ENCODE results near the gene NOTCH2.

Gene NOTCH2

DNA sequence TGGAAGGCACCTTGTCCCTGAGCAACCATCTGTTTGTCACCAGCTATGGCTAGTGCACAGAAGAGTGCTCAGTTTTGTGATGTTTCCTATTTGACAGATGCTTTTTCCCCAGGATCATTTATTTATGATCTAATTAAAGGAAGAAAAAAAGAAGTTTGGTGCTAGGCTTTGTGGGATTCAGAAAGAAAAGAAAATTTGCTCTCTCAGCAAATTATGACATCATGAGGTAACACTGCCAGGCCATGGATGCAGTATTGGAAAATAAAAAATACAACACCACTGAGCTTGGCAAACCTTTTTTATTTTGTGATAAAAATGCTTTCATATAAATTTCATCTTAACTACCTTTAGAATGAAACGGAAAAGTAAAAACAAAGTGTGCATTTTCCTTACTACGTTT, 157.7 kb downstream of the NOTCH2 start:
- DNase-seq (ENCODE audit: low spot score) (no peak), FAIRE-seq (no peak)

DNA sequence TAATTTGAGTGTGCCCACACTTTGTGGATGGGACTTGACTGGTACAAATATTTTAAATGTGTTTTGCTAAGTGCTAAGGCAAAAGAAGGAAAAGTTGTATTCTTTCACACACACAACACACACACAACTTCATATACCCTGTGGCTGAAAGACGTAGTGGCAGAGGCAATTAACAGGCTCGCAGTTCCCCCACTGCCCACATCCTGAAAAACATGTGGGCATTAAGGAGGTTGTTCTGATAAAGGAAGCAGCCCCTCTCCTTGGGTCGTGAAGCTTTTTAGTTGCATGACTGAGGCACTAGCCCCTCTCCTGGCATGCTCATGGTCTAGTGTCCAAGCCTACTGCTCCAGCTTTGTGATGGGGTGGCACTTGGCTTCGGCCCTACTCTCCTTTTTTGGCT, 158.8 kb downstream of the NOTCH2 start:
- FAIRE-seq: no peak
- no peak for DNase-seq (ENCODE audit: low spot score)

DNA sequence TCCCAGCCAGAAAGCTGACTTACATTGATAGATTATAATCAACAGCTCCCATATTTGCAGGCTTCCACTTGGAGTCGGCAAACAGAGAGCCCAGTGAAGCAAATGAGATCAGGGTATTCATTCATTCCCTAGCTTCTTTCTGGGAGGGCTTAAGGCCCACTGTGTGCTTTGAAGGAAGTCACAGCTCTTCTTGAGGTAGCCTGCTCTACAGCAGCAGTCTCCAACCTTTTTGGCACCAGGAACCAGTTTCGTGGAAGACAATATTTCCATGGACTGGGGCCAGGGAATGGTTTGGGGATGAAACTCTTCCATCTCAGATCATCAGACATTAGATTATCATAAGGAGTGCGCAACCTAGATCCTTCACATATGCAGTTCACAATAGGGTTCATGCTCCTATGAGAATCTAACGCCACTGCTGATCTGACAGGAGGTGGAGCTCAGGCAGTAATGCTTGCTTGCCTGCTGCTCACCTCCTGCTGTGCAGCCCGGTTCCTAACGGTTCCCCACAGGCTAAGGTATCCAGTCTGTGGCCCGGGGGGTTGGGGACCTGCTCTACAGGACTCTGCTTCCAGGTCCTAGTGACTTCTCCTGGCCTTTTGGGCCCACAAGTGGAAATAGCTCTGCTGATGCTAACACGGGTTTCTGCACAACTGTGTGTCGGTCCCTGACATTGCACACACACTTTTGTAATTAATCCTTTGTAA, 159.4 kb downstream of the NOTCH2 start:
- DNase-seq (ENCODE audit: low spot score) (no peak), FAIRE-seq (no peak)

DNA sequence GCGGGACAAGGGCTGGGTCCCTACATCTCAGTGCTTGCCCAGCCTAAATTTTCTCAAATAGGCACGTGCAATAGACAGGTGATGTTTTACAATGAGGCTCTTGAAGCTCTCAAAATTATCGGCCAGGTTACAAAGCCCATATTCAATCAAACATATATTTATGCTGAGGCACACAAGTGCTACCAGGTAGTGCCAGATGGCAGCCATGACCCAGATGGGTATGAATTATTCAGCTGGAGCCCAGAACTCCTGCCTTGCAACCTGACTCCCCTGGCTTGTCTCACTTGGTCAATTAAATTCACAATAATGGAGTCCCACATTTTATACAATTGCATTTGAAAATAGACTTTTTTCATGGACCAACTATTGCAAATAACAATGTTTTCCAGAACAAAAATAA, 160.8 kb downstream of the NOTCH2 start:
- no peak for DNase-seq (ENCODE audit: low spot score)

DNA sequence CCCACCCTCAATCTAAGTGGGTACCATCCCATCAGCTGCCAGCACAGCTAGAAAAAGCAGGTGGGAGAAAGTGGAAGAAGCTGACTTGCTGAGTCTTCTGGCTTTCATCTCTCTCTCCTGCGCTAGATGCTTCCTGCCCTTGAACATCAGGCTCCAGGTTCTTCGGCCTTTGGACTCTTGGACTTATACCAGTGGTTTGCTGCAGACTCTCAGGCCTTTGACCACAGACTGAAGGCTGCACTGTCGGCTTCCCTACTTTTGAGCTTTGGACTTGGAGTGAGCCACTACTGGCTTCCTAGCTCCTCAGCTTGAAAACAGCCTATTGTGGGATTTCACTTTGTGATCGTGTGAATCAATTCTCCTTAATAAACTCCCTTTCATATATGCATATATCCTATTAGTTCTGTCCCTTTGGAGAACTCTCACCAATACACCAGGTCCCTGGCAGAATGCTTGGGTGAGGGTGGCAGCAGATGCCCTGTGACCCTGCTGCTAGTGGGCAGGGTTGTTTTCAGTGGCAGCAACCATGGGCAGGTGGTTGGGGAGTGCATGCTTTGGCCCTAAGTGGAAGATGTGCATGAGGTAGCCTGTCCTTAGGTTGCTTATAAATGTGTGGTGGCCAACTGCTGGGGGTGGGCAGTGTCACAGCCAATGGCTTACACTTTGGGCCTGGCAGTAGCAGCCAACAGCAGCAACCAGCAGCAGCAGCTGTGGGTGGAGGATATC, 162.4 kb downstream of the NOTCH2 start:
- FAIRE-seq (no peak), DNase-seq (ENCODE audit: low spot score) (no peak)

More for the DNA sequence above, 160.8 kb downstream of the NOTCH2 start:
- FAIRE-seq: no peak

DNA sequence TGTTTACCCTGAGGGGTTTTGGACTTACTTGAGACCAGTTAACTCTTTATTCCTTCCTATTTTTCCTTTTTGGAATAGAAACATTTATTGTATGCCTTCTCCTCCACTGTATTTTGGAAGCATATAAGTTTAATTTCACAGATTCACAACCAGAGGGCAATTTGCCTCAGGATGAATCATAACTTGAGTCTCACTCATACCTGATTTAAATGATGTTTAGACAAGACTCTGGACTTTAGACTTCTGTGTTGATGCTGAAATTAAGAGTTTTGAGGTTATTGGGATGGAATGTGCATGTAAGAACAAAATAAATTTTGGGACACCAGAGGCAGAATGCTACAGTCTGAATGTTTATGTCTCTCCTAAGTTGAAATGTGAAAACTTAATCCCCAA, 166.0 kb downstream of the NOTCH2 start:
- DNase-seq (ENCODE audit: low spot score): no peak
- no peak for FAIRE-seq

DNA sequence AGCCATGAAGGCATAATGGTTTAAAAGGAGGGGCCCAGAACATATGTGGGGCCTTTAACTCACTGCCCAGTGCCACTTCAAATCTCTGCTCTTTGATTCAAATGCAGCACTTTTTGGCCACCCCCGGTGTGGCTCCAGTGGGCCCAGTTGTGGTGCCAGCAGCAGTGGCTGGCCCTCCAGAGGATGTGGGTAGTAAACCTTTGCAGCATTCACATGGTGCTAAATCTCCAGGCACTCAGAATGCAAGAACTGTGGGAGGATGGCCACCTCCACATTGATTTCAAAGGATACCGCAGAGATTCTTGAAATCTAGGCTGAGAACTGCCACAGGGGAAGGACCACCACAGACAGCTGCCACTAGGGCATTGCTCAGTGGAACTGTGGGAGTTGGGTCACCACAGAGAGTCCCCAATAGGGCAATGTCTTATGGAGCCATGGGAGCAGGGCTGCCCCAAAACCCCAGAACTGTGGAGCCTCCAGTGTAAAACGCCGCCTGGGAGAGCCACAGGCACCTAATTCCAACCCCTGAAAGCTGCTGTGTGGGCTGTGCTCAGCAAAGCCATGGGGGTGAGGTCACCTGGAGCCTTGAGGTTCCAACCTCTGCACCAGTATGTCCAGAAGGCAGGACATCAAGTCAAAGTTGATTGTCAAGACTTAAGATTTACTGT, 166.6 kb downstream of the NOTCH2 start:
- FAIRE-seq: no peak
- no peak for DNase-seq (ENCODE audit: low spot score)

DNA sequence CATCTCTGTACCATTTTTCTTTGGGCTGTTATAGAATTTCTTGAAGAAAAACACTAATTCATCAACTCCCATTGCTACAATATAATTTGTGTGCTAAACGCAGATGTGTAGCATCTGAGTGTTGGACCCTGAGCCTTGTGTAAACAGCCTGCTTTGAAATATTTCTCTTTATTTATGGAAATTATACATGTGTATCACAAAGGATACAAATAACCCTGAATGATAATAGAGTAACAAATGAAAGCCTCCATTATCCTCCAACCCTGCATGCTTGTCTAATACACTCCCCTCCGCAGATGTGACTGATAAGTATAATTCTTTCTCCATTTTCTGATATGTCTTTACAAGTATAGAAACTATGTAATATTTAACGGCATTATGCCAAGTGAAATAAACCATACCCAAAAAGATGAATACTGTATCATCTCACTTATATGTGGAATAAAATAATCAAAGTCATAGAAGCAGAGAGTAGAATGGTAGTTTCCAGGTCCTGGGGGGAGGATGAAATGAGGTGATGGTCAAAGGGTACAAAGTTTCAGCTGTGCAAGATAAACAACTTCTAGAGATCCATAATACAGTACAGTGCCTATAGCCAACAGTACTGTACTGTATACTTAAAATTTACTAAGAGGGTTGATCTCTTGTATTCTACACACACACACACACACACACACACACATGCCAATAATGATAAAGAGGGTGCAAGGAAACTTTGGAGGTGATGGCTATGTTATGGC, 170.3 kb downstream of the NOTCH2 start:
- no peak for FAIRE-seq
- no peak for DNase-seq (ENCODE audit: low spot score)

DNA sequence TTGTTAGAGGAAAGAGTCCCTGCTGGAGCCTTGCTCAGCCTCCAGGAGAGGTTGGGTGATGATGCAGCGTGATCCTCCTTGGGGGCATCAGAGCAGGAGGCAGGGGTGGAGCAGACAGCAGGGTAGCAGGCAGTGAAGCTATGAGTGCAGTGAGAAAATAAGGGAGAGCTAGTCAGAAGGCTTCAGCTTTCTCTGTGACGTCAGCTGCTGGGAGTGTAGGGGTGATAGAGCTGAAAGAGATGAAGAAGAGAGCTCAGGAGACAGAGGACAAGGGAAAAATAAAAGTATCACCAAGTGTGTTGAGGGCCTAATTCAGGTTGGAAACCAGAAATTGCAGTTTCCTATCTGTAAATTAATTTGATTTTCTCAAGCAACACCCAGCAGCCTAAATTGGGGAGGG, 170.9 kb downstream of the NOTCH2 start:
- FAIRE-seq (no peak), DNase-seq (ENCODE audit: low spot score) (no peak)

DNA sequence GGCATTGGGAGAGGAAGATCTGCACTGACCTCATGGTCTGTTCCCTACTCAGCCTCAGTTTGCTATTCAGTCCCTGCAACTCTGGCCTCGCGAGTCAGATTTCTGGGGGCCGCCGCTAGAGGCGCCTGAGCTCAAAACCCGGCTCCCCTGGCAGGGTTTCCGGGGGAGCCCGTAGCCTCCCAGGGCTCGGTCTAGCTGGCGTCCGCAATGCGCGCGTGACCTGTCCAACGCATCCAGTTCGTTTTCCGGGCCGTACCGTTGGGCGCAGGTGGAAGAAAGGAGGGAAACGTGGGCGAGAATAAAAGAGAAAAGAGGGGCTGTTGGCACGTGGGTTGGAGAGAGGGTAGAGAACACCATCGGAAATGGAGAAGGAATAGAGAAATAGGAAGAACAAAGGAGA, 173.2 kb downstream of the NOTCH2 start, which contains the start of gene ADAM30:
ADAM30 (minus strand) TSS at position 213 of the 400 bp plus-strand sequence; CDS start at position 34, 179 bp downstream.
- no peak for FAIRE-seq
- DNase-seq (ENCODE audit: low spot score): no peak

DNA sequence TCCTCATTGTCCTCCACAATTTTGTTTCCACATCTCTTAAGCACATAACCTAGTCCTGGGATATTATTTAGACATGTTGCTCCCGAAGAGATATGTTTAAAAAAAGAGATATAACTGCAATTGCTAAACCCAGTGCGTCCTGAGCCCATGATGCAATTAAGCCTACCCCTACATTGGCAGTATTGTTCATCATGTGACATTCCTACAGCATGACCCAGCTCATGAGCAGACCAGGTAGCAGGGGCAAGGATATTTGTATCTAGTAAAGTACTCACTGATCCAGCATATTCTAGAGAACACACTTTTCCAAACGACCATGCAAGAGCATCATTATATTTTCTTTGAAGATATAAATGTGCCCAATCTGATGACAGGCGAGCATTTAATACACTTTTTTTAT, 174.4 kb downstream of the NOTCH2 start:
- FAIRE-seq: no peak
- no peak for DNase-seq (ENCODE audit: low spot score)

DNA sequence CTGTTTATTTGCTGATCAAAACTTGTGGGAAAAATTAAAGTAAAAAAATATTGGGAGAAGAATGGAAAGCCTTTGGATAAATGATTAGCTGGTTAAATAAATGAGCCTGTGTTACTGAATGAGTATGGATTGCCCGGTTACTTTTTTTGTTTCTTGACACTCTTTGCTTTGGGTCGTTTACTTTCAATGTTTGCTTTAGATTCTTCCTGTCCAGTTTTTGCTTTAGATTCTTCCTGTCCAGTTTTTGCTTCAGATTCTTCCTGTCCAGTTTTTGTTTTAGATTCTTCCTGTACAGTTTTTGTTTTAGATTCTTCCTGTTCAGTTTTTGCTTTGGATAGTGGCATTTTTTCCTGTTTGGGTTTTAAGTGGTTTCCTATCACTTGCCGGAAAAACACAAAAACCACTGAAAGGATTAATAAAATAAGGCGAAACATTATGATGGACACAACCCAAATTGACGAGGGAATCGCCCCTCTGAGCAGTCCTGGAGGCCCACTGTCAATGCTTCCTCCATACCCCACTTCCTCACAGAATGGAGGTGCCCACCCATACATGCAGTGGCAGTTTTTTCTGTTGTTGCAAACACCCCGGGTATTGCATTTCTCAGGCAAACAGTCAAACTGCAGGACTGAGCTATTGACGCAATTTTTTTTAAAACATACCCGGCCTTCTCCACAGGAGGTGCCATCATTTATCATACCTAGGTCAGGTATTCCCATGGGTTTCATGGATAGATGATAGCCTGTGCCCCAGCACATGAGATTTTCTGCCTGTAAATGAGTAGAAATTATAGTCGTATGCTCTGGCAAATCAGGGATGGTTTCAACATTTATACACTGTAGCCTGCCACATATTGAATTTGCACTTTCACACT, 175.4 kb downstream of the NOTCH2 start:
- no peak for DNase-seq (ENCODE audit: low spot score)
- FAIRE-seq: no peak

DNA sequence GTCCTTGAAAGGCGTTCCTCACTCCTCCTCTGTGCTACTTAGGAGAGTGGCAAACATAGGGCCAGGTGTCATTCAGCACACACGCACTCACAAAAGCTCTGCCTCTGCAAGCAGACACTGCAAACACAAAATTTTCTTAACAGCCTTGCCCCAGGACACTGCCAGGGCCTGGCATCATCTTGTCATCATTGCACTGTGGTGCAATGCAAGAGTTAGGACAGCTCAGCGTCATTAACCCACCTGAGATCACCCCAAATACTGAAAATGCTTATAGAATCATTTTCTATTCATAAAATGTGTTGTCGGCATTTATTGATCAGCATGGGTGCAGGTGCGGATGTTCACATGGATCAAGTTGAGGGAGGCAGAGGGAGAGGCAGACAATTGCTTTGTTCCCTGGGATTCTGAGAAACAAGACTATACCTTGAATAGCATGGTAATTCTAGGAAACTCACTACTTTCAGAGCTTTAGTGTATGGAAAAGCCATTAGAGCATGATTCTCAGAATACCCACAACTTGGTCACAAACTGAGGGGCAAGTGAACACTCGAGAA, 176.1 kb downstream of the NOTCH2 start:
- FAIRE-seq (no peak), DNase-seq (ENCODE audit: low spot score) (no peak)

DNA sequence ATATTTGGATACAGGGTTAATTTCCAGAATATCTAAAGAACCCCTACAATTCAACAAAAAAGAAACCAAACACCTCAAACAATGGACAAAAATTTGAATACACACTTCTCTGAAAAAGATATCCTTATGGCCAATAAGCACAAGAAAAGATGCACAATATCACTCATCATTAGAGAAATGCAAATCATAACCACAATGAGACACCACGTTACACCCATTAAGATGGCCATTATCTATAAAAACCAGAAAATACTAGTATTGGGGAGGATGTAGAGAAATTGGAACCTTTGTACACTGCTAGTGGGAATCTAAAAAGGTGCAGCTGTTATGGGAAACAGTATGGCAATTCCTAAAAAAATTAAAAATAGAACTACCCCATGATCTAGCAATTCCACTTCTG, 178.1 kb downstream of the NOTCH2 start:
- DNase-seq (ENCODE audit: low spot score): no peak
- no peak for FAIRE-seq

DNA sequence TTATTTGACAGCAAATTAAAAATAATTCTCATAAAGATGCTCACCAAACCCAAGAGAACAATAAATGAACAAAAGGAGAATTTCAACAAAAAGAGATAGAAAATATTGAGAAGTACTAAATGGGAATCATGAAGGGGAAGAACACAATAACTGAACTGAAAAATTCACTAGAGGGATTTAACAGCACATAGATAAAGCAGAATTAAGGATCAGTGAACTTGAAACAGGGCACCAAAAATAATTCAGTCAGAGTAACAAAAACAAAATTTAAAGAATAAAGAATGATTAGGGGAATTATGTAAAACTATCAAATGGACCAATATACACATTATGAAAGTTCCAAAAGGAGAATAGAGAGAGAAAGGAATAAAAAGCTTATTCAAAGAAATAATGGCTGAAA, 181.0 kb downstream of the NOTCH2 start:
- no peak for FAIRE-seq
- no peak for DNase-seq (ENCODE audit: low spot score)

DNA sequence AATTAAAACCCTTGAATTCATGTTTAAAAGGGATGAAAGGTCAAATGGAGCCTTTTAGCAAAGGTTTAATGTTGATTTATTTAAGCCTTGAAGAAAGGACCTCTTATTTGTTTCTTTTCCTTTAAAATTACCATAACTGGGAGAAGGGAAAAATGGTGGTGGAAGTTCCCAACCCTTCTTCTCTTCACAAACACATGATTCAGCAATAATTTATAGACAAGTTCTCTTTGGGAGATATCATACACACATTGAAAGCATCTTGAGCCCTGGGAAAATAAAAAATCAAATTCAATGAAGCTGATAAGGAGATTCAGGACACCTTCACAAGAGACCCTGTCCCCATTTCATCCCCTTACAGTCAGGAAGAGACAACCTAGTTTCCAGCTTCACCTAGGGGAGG, 182.0 kb downstream of the NOTCH2 start:
- DNase-seq (ENCODE audit: low spot score) (no peak), FAIRE-seq (no peak)

DNA sequence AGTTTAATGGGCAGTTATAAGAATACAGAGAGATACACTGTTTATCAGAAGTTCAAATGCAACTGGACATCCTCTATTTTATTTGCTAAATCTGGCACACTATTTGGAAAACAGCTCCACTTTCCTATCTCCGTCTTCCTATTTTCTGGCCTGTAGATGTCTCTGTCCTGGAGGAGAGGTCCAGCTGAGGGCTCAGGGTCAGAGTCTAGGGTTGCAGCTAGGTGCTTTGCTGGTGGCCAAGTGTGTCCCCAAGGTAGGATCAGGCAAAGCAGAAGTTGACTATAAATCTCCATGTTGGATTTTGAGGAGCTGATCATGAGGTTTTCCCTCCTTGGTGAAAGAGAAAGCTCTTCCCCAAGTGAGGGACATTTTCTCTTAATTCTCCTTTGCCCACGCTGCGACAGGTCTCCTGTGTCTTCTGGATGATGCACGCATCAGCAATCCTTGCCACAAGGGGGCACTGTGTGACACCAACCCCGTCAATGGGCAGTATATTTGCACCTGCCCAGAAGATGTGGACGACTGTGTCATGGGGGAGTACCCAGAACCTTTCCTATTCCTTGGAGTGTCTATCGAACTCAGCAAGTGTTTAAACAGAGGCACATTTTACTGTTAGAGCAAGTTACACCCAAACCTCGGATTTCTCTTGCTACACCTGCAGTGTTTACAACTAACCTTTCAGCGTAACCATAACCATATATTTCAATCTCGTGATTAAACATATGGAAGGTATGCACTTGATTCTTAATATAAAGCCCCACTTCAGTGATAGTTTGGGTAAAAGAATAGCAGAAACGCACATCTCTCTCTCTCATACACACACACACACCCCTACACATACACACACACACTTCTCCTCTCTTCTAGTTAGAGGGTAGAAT, 183.3 kb downstream of the NOTCH2 start:
- no peak for FAIRE-seq

DNA sequence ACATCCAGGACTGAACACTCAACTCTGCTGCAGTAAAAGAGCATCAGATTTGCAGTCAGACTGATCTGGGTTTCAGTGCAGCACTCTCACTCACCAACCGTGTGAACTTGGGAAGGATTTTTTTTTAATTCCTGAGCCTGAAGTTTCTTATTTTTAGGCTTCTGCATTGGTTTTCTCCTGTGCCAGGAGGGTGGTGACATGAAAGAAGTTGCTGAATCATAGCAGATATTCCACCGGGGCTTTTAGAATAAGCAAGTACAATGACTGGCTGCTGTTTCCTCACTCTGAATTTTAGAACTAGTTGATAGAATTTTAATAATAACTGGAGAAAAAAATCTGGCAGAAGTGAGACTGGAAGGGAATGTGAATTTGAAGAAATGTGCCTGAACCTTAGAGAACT, 184.8 kb downstream of the NOTCH2 start:
- no peak for DNase-seq (ENCODE audit: low spot score)
- FAIRE-seq: no peak

More for the DNA sequence above, 183.3 kb downstream of the NOTCH2 start:
- DNase-seq (ENCODE audit: low spot score): peak; percentile 35

DNA sequence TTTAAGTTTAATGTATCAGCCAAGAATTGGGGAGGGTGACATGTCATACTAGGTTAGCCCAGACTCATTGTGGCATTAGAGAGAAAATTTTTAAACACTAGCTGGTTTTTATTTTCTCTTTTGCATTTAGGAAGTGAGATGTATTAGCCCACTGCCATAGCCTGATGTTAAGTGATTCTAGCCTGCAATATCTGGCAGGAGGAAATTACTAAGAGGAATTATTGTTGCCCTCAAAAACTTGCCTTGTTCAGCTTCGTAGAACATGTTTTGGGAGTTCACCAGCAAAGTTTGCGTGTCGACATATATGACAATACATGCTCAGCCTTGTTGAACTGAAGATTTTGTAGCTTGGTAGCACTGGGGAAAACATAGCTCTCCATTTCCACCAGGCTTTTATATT, 185.6 kb downstream of the NOTCH2 start:
- no peak for DNase-seq (ENCODE audit: low spot score)
- FAIRE-seq: no peak

Data from RCC 7860 (cell line).